GM12891 (cell line): ENCODE measurements around the gene SMIM30.
"Not testable (repeated sequence)": the region's sequence is repeated elsewhere in the genome, so short reads cannot be mapped to it uniquely, and the experiment has no call there.

Experiments used
- DNase-seq: peaks from one replicate; pipeline ENCODE4 v3.0.0; 2011; ENCODE audit warnings: low spot score; ENCODE audit not compliant: insufficient read length
- FAIRE-seq: peaks from 2 replicates; lab custom pipeline; 2011; peaks lifted over from hg19 to GRCh38; lab: Jason Lieb, UNC
- PAX5 ChIP-seq: IDR thresholded peaks from 2 replicates; pipeline ENCODE4 v1.6.1; 2011; ENCODE audit warnings: low read length, moderate library complexity, mild to moderate bottlenecking; ENCODE audit not compliant: insufficient read depth, severe bottlenecking
- POLR2A ChIP-seq: IDR thresholded peaks from 2 replicates; pipeline ENCODE4 v1.6.1; 2011; ENCODE audit warnings: low read depth, low read length, control low read depth
- POLR2AphosphoS5 ChIP-seq: IDR thresholded peaks from 2 replicates; pipeline ENCODE4 v1.6.1; 2011; ENCODE audit warnings: low read depth, low read length, control low read depth
- POU2F2 ChIP-seq: IDR thresholded peaks from 2 replicates; pipeline ENCODE4 v1.6.1; 2011; ENCODE audit warnings: low read depth, mild to moderate bottlenecking, control low read depth, low read length, moderate library complexity
- SPI1 ChIP-seq: IDR thresholded peaks from 2 replicates; pipeline ENCODE4 v1.6.1; 2011; ENCODE audit warnings: low read depth, low read length, control low read depth
- TAF1 ChIP-seq: IDR thresholded peaks from 2 replicates; pipeline ENCODE4 v1.6.1; 2011; ENCODE audit warnings: low read depth, low read length, control low read depth

The SMIM30 gene

DNA sequence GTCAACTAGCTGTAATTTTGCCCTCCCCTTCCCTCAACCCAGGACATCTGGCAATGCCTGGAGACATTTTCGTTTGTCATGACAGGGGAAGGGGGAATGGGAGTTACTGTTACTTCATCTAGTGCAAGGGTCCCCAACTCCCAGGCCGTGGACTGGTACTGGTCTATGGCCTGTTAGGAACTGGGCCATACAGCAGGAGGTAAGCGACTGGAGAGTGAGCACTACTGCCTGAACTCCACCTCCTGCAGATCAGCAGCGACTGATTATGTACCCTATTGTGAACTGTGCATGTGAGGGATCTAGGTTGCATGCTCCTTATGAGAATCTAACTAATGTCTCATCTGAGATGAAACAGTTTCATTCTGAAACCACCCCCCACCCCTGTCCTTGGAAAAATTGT is 22.6 kb upstream of the SMIM30 start:
- no peak for TF ChIP-seq SPI1
- TF ChIP-seq TAF1 = no peak
- TF ChIP-seq PAX5 = no peak
- TF ChIP-seq POU2F2 = no peak
- no peak for TF ChIP-seq POLR2AphosphoS5
- TF ChIP-seq POLR2A = no peak
- FAIRE-seq = no peak
- DNase-seq = no peak

DNA sequence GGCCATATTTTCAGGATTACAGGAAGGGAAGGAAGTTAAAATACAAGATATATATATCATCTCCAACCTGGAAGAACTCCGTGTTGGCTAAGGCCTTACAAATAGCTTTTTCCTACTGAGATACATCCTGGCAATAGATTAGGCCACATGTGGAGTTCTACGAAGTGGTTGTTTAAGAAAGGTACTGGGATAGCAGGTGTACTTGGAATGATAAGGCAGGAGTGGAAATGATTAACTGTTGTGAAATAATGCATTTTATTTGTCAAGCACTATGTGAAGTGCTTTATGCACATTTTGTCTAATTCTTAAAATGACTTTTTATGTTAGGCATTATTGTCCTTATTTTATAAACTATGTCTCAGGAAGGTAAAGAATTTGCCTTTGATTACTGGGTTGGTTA is 18.9 kb upstream of the SMIM30 start:
- FAIRE-seq = no peak
- no peak for TF ChIP-seq POU2F2
- no peak for TF ChIP-seq TAF1
- TF ChIP-seq POLR2AphosphoS5 = no peak
- TF ChIP-seq SPI1 = no peak
- TF ChIP-seq POLR2A = no peak
- no peak for TF ChIP-seq PAX5

DNA sequence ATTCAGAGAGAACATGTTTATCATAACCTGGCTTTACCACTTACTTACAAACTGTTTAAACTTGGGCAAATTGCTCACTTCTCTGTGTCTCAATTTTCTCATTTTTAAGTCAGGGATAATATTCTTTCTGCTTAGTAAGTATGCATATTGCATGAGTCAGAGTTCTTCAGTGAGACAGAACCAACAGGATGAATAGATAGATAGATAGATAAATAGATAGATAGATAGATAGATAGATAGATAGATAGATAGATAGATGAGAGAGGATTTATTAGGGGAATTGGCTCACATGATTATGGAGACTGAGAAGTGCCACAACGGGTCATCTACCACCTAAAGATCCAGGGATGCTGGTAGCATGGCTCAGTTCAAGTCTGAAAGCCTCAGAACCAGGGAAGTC is 15.7 kb upstream of the SMIM30 start:
- no peak for TF ChIP-seq TAF1
- no peak for TF ChIP-seq SPI1
- TF ChIP-seq POLR2AphosphoS5 = no peak
- TF ChIP-seq POLR2A = no peak
- no peak for TF ChIP-seq PAX5
- no peak for TF ChIP-seq POU2F2

More for the DNA sequence above, 18.9 kb upstream of the SMIM30 start:
- DNase-seq = no peak

DNA sequence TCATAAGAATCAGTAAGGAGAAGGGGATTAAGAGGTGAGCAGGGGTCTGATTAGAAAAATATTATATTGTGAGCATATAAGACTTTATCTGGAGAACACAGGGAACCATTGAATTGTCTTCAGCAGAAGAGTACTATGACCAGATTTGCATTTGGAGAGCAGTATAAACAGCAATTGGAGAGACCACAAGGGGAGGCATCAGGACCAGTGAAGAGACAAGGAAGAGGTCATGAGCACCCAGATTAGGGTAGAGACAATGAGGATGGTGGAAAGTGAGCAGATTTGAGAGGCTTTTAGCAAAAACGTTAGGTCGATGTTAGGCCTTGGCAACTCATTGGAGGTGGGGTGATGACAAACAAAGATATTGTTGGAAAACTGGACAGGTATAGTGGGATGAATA is 13.0 kb upstream of the SMIM30 start:
- FAIRE-seq (no peak), DNase-seq (no peak)
- TF ChIP-seq PAX5 (no peak), TAF1 (no peak), POU2F2 (no peak)

More for the DNA sequence above, 15.7 kb upstream of the SMIM30 start:
- FAIRE-seq (no peak), DNase-seq (no peak)

DNA sequence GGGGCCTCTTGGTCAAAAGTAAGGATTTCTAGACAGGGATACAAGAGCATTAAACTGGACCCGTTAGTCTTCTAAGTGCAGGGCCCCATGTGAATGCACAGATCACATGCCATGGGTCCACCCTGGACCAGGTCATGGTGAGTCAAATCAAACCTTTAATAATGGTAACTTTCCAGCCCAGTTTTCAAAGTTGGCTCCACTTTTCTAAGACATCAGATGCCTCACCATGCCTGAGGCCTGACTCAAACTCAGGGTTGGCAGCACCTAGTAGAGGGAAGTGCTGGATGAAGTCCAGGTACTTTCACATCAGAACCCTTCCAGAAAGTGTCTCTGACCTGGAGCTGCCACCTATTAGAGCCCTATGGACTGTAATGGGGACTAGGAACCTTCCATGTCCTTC is 9.7 kb upstream of the SMIM30 start:
- no peak for TF ChIP-seq SPI1
- no peak for TF ChIP-seq TAF1
- no peak for TF ChIP-seq PAX5
- no peak for TF ChIP-seq POU2F2
- no peak for TF ChIP-seq POLR2AphosphoS5
- TF ChIP-seq POLR2A = no peak
- FAIRE-seq = no peak
- DNase-seq = no peak

DNA sequence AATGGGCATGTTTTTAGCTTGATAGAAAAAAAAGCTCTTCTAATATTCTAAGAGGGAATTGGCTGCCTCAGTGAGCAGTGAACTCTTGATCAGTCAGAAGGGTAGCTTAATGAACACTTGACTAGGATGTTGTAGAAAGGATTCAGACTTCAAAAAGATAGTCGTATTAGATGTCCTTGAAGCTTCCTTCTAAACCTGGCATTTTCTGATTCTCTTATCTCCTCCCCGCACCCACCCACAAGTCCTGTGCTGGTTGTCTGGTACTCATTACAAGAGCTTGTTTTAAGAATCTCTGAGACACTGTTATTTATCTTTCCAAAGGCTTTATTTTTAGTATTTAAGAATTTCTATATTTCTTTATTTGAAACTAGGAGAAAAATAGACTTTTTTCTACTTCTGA is 7.4 kb upstream of the SMIM30 start:
- DNase-seq = no peak
- no peak for TF ChIP-seq POLR2A
- no peak for TF ChIP-seq TAF1
- TF ChIP-seq PAX5 = no peak
- no peak for TF ChIP-seq POU2F2
- TF ChIP-seq POLR2AphosphoS5 = no peak
- TF ChIP-seq SPI1 = no peak
- no peak for FAIRE-seq

DNA sequence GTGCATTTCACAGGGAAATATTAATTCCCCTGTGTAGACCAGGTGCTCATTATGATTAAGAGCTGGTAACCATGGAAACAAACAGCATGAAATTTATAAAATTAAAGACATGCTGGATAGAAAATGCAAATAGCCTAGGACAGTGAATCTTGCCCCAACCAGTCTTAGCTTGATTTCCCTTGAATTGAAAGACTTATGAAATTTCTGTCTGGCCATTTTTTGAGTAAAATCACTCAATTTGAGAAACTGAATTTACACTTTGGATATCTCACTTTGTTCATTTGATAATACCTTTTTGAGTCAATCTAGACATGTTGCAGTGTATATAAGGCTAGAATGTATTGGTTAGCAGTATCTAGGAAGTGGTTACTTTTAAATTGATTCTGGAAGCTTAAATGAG is 4.4 kb upstream of the SMIM30 start:
- FAIRE-seq (no peak), DNase-seq (no peak)
- TF ChIP-seq SPI1 = no peak
- no peak for TF ChIP-seq TAF1
- no peak for TF ChIP-seq POU2F2
- no peak for TF ChIP-seq POLR2AphosphoS5
- TF ChIP-seq POLR2A = no peak
- no peak for TF ChIP-seq PAX5

DNA sequence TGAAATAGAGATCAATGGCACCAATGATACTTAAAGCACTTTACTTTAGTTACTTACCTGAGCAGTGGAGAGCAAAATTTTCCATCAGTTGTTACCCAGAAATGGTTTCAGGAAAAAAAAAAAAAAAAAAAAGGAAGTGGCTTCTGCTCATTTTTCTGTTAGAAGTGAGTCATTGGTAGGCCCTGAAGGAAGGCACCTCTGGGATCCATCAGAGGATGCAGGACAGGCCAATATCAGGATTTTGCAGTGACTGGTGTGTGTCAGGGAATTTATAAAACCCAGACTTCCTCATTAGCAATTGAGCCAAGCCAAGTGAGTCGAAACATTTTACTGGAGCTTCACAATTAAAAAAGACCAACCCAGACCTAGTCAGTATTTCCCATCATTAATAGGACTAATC is 2.3 kb upstream of the SMIM30 start:
- TF ChIP-seq SPI1 = peak; percentile 59
- TF ChIP-seq POLR2A = no peak
- DNase-seq (no peak), FAIRE-seq (no peak)

DNA sequence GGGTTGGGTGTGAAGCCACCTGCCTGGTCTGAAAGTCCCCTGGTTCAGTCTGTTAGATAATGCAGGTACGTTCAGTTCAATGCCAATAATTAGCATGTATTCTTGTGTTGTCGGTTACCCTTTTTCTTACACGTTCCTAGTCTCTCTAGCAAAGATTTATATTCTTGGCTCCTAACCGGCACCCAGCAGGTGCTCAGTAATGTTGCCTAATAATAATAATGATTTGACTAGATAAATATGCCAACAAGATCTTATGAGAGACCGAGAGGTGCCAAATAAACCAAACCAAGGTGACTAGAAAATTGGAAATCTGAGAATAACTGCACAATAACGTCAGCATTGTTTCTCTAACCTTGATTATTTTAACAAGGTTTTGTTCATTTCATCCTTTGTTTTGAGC is 1.1 kb upstream of the SMIM30 start:
- DNase-seq = no peak
- TF ChIP-seq TAF1 (no peak), SPI1 (no peak), POLR2A (no peak), POU2F2 (no peak), PAX5 (no peak), POLR2AphosphoS5 (no peak)
- FAIRE-seq = no peak

DNA sequence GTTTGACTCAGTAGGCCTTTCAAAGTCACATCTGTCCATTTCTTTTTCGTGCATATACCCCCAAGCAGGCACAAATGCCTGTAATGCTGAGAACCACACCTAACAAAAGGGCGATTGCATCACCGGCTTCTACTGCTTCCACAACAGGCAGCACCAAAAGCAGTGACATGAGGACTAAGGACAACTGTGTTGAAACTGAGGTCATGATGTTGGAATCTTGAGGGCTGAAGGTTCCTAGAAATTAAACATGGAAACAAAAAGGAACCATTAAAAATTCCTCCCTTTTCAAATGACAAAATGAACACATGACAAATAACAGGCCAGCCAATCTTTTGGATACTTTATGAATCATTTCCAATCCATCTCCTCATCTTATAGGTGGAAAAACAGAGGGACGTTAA is 980 bp downstream of the SMIM30 start:
- not testable (repeated sequence) for FAIRE-seq, DNase-seq

DNA sequence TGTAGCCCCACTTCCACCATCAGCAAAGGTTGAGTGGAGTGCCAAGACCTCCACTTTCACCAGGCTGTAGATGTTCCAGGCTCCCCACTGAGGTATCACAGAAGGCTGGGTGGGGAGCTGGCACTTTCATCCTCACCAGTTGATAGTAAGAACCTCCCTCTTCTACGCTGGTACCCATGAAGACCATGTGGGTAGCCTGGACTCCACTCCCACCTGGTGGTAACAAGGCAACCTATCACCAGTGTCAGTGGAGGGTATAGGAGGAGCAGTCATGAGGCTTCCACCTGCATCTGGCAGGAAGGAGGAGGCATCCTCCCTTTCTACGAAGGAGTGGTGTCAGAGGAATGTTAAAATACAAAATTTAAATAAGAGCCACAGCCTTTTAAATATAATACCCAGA is 4.4 kb downstream of the SMIM30 start:
- TF ChIP-seq POLR2A = no peak
- TF ChIP-seq SPI1 = no peak
- TF ChIP-seq POU2F2 = no peak
- TF ChIP-seq PAX5 = no peak
- no peak for TF ChIP-seq POLR2AphosphoS5
- TF ChIP-seq TAF1 = no peak
- DNase-seq = no peak

More for the DNA sequence above, 4.4 kb downstream of the SMIM30 start:
- FAIRE-seq = no peak
